Measurements from ENCODE around the gene GALNTL6. TPM values are rescaled to one million over a fixed set of nuclear protein-coding genes. Genes with fewer than 3 reads are reported as not detected.

The GALNTL6 gene
- polyA plus RNA-seq, 1 donor from 2014 or later = 14.9 TPM

GRCh38 chr4:171774642-171775190 lies 38.5 kb upstream of the GALNTL6 start:
- H2AFZ ChIP-seq (ENCODE audit: low read depth, low read length) = no peak overlapping the region
- H3K9ac ChIP-seq (ENCODE audit: low read length) = no peak overlapping the region
- H3K9me2 ChIP-seq (ENCODE audit: insufficient read depth, low read length) = no peaks in the 10 kb centered on the region
- H3F3A ChIP-seq (ENCODE audit: insufficient read depth, low read length, poor library complexity, severe bottlenecking) = no peaks in the 10 kb centered on the region
- H4K20me1 ChIP-seq (ENCODE audit: insufficient read depth) = no peaks in the 10 kb centered on the region
- H3K36me3 ChIP-seq (ENCODE audit: insufficient read depth, low read length) = no peaks in the 10 kb centered on the region
- TF ChIP-seq MXI1 (conservative IDR thresholded peaks at IDR 0.05; ENCODE audit: poor library complexity, severe bottlenecking) (no peak), EZH2 (IDR thresholded peaks at IDR 0.05; ENCODE audit: borderline replicate concordance, insufficient read depth, low read length, poor library complexity, severe bottlenecking) (no peak), SMC3 (conservative IDR thresholded peaks at IDR 0.05; ENCODE audit: poor library complexity) (no peak), RAD21 (conservative IDR thresholded peaks at IDR 0.05) (no peak), EP300 (conservative IDR thresholded peaks at IDR 0.05; ENCODE audit: poor library complexity, severe bottlenecking) (peak; percentile 70), POLR2AphosphoS5 (IDR thresholded peaks at IDR 0.05) (peak; percentile 66)
- no peaks in the 10 kb centered on the region for H3K79me2 ChIP-seq (replicated peaks; ENCODE audit: insufficient read depth, low read length)
- no peak overlapping the region for H3K27ac ChIP-seq (ENCODE audit: low read length)
- no peaks in the 10 kb centered on the region for H3K27me3 ChIP-seq (ENCODE audit: insufficient read depth, low read depth, low read length)
- no peak overlapping the region for H3K4me3 ChIP-seq (ENCODE audit: low read length)
- H3K9me3 ChIP-seq (ENCODE audit: low read length) = no peaks in the 10 kb centered on the region
- no peak overlapping the region for H3K4me2 ChIP-seq (ENCODE audit: low read length)

- no peak overlapping the region for H3K27ac ChIP-seq (ENCODE audit: low read length)
- H3F3A ChIP-seq (ENCODE audit: insufficient read depth, low read length, poor library complexity, severe bottlenecking) = no peaks in the 10 kb centered on the region
- no peaks in the 10 kb centered on the region for H3K27me3 ChIP-seq (ENCODE audit: insufficient read depth, low read depth, low read length)
- no peaks in the 10 kb centered on the region for H3K9me2 ChIP-seq (ENCODE audit: insufficient read depth, low read length)
- peaks cover 5% of the 10 kb centered on the region for H3K9me3 ChIP-seq (ENCODE audit: low read length)
- no peak overlapping the region for H3K9ac ChIP-seq (ENCODE audit: low read length)
- no peak overlapping the region for H3K4me2 ChIP-seq (ENCODE audit: low read length)
- H4K20me1 ChIP-seq (ENCODE audit: insufficient read depth) = no peaks in the 10 kb centered on the region
- no peaks in the 10 kb centered on the region for H3K36me3 ChIP-seq (ENCODE audit: insufficient read depth, low read length)
- no peaks in the 10 kb centered on the region for H3K79me2 ChIP-seq (replicated peaks; ENCODE audit: insufficient read depth, low read length)
- no peak overlapping the region for H3K4me3 ChIP-seq (ENCODE audit: low read length)
- no peak overlapping the region for H2AFZ ChIP-seq (ENCODE audit: low read depth, low read length)
- TF ChIP-seq SMC3 (conservative IDR thresholded peaks at IDR 0.05; ENCODE audit: poor library complexity) (no peak), CTCF (IDR thresholded peaks at IDR 0.05; ENCODE audit: poor library complexity, severe bottlenecking) (no peak), TAF1 (IDR thresholded peaks at IDR 0.05; ENCODE audit: low read depth) (no peak), EZH2 (IDR thresholded peaks at IDR 0.05; ENCODE audit: borderline replicate concordance, insufficient read depth, low read length, poor library complexity, severe bottlenecking) (no peak), RAD21 (conservative IDR thresholded peaks at IDR 0.05) (no peak), REST (IDR thresholded peaks at IDR 0.05; ENCODE audit: borderline replicate concordance) (no peak), POLR2AphosphoS5 (IDR thresholded peaks at IDR 0.05) (no peak), EP300 (conservative IDR thresholded peaks at IDR 0.05; ENCODE audit: poor library complexity, severe bottlenecking) (no peak), MXI1 (conservative IDR thresholded peaks at IDR 0.05; ENCODE audit: poor library complexity, severe bottlenecking) (no peak)
Observed at GRCh38 chr4:171779301-171779700, 33.9 kb upstream of the GALNTL6 start.
